Trophoblast cell (in vitro differentiated cells and primary cell): ENCODE measurements around the gene ISLR.

Source experiments
- DNase-seq, 2 donors: peaks; one replicate each; pipeline ENCODE4 v3.0.0-alpha.2; 2016
- H2AFZ ChIP-seq: 2 replicates; pipeline ENCODE4 v1.6.1; 2013; ENCODE audit warnings: low read length, moderate library complexity, mild to moderate bottlenecking; ENCODE audit not compliant: insufficient read depth, poor library complexity
- H2AK5ac ChIP-seq: 2 replicates; pipeline ENCODE4 v1.6.1; 2013; ENCODE audit warnings: mild to moderate bottlenecking, low read length
- H2BK120ac ChIP-seq: 2 replicates; pipeline ENCODE4 v1.6.1; 2013; ENCODE audit warnings: low read length, mild to moderate bottlenecking, moderate library complexity; ENCODE audit not compliant: insufficient read depth, poor library complexity
- H2BK12ac ChIP-seq: 2 replicates; pipeline ENCODE4 v1.6.1; 2013; ENCODE audit warnings: mild to moderate bottlenecking, low read length, moderate library complexity
- H2BK5ac ChIP-seq: 2 replicates; pipeline ENCODE4 v1.6.1; 2013; ENCODE audit warnings: low read length, low read depth, moderate library complexity, mild to moderate bottlenecking; ENCODE audit not compliant: poor library complexity
- H3K14ac ChIP-seq: 2 replicates; pipeline ENCODE4 v1.6.1; 2013; ENCODE audit warnings: mild to moderate bottlenecking, low read length
- H3K18ac ChIP-seq: 2 replicates; pipeline ENCODE4 v1.6.1; 2013; ENCODE audit warnings: mild to moderate bottlenecking, low read length
- H3K23ac ChIP-seq: 2 replicates; pipeline ENCODE4 v1.6.1; 2013; ENCODE audit warnings: low read length
- H3K27ac ChIP-seq: 2 replicates; pipeline ENCODE4 v1.5.1; 2013; ENCODE audit warnings: low read depth, mild to moderate bottlenecking, inconsistent platforms, low read length, moderate library complexity
- H3K27me3 ChIP-seq: 2 replicates; pipeline ENCODE4 v1.6.1; 2013; ENCODE audit warnings: inconsistent platforms, mild to moderate bottlenecking, low read length, moderate library complexity; ENCODE audit not compliant: insufficient read depth
- H3K36me3 ChIP-seq, 2 experiments: 1 replicate in 1 of 2; 2 replicates in 1 of 2; pipeline ENCODE4 v1.6.1; 2013; ENCODE audit warnings: low read length in 2 of 2, mild to moderate bottlenecking in 2 of 2, moderate library complexity in 1 of 2; ENCODE audit not compliant: insufficient read depth in 2 of 2, control insufficient read depth in 1 of 2
- H3K4ac ChIP-seq: 2 replicates; pipeline ENCODE4 v1.6.1; 2013; ENCODE audit warnings: low read depth, mild to moderate bottlenecking, low read length, moderate library complexity
- H3K4me1 ChIP-seq, 2 experiments: 1 replicate in 1 of 2; 2 replicates in 1 of 2; pipeline ENCODE4 v1.6.1; 2013; ENCODE audit warnings: low read length in 2 of 2, mild to moderate bottlenecking in 2 of 2, moderate library complexity in 1 of 2; ENCODE audit not compliant: insufficient read depth in 2 of 2, control insufficient read depth in 1 of 2
- H3K4me2 ChIP-seq: 2 replicates; pipeline ENCODE4 v1.6.1; 2013; ENCODE audit warnings: inconsistent platforms, mild to moderate bottlenecking, low read length, moderate library complexity
- H3K4me3 ChIP-seq: 2 replicates; pipeline ENCODE4 v1.5.1; 2013; ENCODE audit warnings: mild to moderate bottlenecking, low read depth, low read length, inconsistent platforms
- H3K79me1 ChIP-seq: one replicate; pipeline ENCODE4 v1.6.1; 2013; ENCODE audit warnings: low read length
- H3K79me2 ChIP-seq: 2 replicates; pipeline ENCODE4 v1.6.1; 2013; ENCODE audit warnings: low read length, mild to moderate bottlenecking; ENCODE audit not compliant: control insufficient read depth, insufficient read depth, poor library complexity
- H3K9ac ChIP-seq: 2 replicates; pipeline ENCODE4 v1.6.1; 2013; ENCODE audit warnings: mild to moderate bottlenecking, low read length
- H3K9me3 ChIP-seq: 2 replicates; pipeline ENCODE4 v1.6.1; 2013; ENCODE audit warnings: low read depth, mild to moderate bottlenecking, control low read depth, inconsistent platforms, low read length; ENCODE audit not compliant: insufficient read depth
- H4K12ac ChIP-seq: 2 replicates; pipeline ENCODE4 v1.6.1; 2013; ENCODE audit warnings: low read depth, mild to moderate bottlenecking, low read length, moderate library complexity
- H4K8ac ChIP-seq: 2 replicates; pipeline ENCODE4 v1.6.1; 2013; ENCODE audit warnings: low read depth, mild to moderate bottlenecking, low read length, moderate library complexity
- H4K91ac ChIP-seq: one replicate; pipeline ENCODE4 v1.6.1; 2013; ENCODE audit warnings: low read depth, mild to moderate bottlenecking, low read length, moderate library complexity
- WGBS: extraction: QIAGEN DNeasy Blood & Tissue Kit; methylation state at CpG from one replicate; pipeline ENCODE4 v1.1.7; 2013; ENCODE audit warnings: missing lambda C conversion rate; ENCODE audit not compliant: insufficient read length, insufficient coverage; ENCODE audit errors: extremely low coverage; 5-methylcytosine and 5-hydroxymethylcytosine counted together

The ISLR gene

GRCh38 chr15:74174219-74174957 is 878 bp downstream of the ISLR start:
- Histone ChIP-seq H2AFZ (no peak overlapping the region), H3K4me3 (no peak overlapping the region), H4K12ac (no peak overlapping the region), H3K9ac (no peak overlapping the region), H3K79me1 (no peaks in the 10 kb centered on the region), H2BK12ac (no peak overlapping the region), H3K36me3 (no peaks in the 10 kb centered on the region), H3K9me3 (no peaks in the 10 kb centered on the region), H4K8ac (no peak overlapping the region), H3K79me2 (no peaks in the 10 kb centered on the region), H3K27ac (no peak overlapping the region), H3K4ac (no peak overlapping the region), H3K14ac (no peak overlapping the region), H3K23ac (no peak overlapping the region), H3K4me2 (no peak overlapping the region), H3K27me3 (no peaks in the 10 kb centered on the region), H3K18ac (no peak overlapping the region), H2BK120ac (no peak overlapping the region), H3K4me1 (no peaks in the 10 kb centered on the region), H4K91ac (no peak overlapping the region), H2BK5ac (no peak overlapping the region), H2AK5ac (no peak overlapping the region)
- no CpG with 5 or more reads among the region's 20 CpGs for WGBS
- DNase-seq, result no peak

- H4K91ac ChIP-seq, result no peak overlapping the region
- H3K23ac ChIP-seq, result no peak overlapping the region
These were observed 1.4 kb downstream of the ISLR start for GRCh38 chr15:74174958-74175253.

GRCh38 chr15:74175271-74176191 is 2.0 kb downstream of the ISLR start:
- no peak overlapping the region for H2BK12ac ChIP-seq
- no peaks in the 10 kb centered on the region for H3K4me1 ChIP-seq
- no peak overlapping the region for H4K12ac ChIP-seq
- no peak overlapping the region for H2BK120ac ChIP-seq
- H3K79me1 ChIP-seq, result no peaks in the 10 kb centered on the region
- DNase-seq, result no peak
- H4K91ac ChIP-seq, result no peak overlapping the region
- no peak overlapping the region for H3K23ac ChIP-seq
- no peak overlapping the region for H3K4me3 ChIP-seq
- no peak overlapping the region for H3K14ac ChIP-seq
- no peak overlapping the region for H2AK5ac ChIP-seq
- H3K9ac ChIP-seq, result no peak overlapping the region
- no peaks in the 10 kb centered on the region for H3K36me3 ChIP-seq
- H3K4me2 ChIP-seq, result no peak overlapping the region
- H4K8ac ChIP-seq, result no peak overlapping the region
- H3K18ac ChIP-seq, result no peak overlapping the region
- no peaks in the 10 kb centered on the region for H3K27me3 ChIP-seq
- peaks cover 2% of the 10 kb centered on the region for H3K9me3 ChIP-seq
- no peak overlapping the region for H3K27ac ChIP-seq
- no peaks in the 10 kb centered on the region for H3K79me2 ChIP-seq
- no peak overlapping the region for H2BK5ac ChIP-seq
- no peak overlapping the region for H3K4ac ChIP-seq
- no CpG with 5 or more reads among the region's 45 CpGs for WGBS
- no peak overlapping the region for H2AFZ ChIP-seq

More at GRCh38 chr15:74174958-74175253, 1.4 kb downstream of the ISLR start:
- Histone ChIP-seq H3K4me2 (no peak overlapping the region), H2BK12ac (no peak overlapping the region), H4K8ac (no peak overlapping the region), H2AFZ (no peak overlapping the region), H3K4me3 (no peak overlapping the region), H3K36me3 (no peaks in the 10 kb centered on the region), H3K79me2 (no peaks in the 10 kb centered on the region), H3K4ac (no peak overlapping the region), H3K79me1 (no peaks in the 10 kb centered on the region), H4K12ac (no peak overlapping the region), H2AK5ac (no peak overlapping the region), H2BK5ac (no peak overlapping the region), H3K27me3 (no peaks in the 10 kb centered on the region), H3K9me3 (peaks cover 2% of the 10 kb centered on the region), H3K4me1 (no peaks in the 10 kb centered on the region), H3K14ac (no peak overlapping the region), H3K27ac (no peak overlapping the region), H3K9ac (no peak overlapping the region), H2BK120ac (no peak overlapping the region), H3K18ac (no peak overlapping the region)
- no CpG with 5 or more reads among the region's 14 CpGs for WGBS
- no peak for DNase-seq

GRCh38 chr15:74176262-74177214 is 3.0 kb downstream of the ISLR start:
- H2AK5ac ChIP-seq, result no peak overlapping the region
- no peak overlapping the region for H3K4ac ChIP-seq
- no peak overlapping the region for H2BK12ac ChIP-seq
- no peaks in the 10 kb centered on the region for H3K27me3 ChIP-seq
- H2BK120ac ChIP-seq, result no peak overlapping the region
- peaks cover 2% of the 10 kb centered on the region for H3K9me3 ChIP-seq
- H3K4me1 ChIP-seq, result no peaks in the 10 kb centered on the region
- H3K18ac ChIP-seq, result no peak overlapping the region
- no peak overlapping the region for H3K4me3 ChIP-seq
- H3K4me2 ChIP-seq, result no peak overlapping the region
- DNase-seq, result no peak
- H3K9ac ChIP-seq, result no peak overlapping the region
- no peak overlapping the region for H4K8ac ChIP-seq
- no peaks in the 10 kb centered on the region for H3K79me1 ChIP-seq
- WGBS, result no CpG with 5 or more reads among the region's 10 CpGs
- H4K12ac ChIP-seq, result no peak overlapping the region
- H3K23ac ChIP-seq, result no peak overlapping the region
- H3K79me2 ChIP-seq, result no peaks in the 10 kb centered on the region
- no peak overlapping the region for H2AFZ ChIP-seq
- no peak overlapping the region for H4K91ac ChIP-seq
- H3K14ac ChIP-seq, result no peak overlapping the region
- no peak overlapping the region for H3K27ac ChIP-seq
- H2BK5ac ChIP-seq, result no peak overlapping the region
- no peaks in the 10 kb centered on the region for H3K36me3 ChIP-seq
